HEK293 (cell line): Measurements from ENCODE around the gene CEBPE.

Experiments
- CTCF ChIA-PET: fragments of 350-600 bp; formaldehyde crosslinking; extraction: SDS; loops from one replicate; lab custom pipeline; 2021; ENCODE audit warnings: antibody characterized with exemption; lab: Yijun Ruan, JAX
- POLR2A ChIA-PET: fragments of 300-600 bp; formaldehyde crosslinking; extraction: SDS; loops from one replicate; lab custom pipeline; 2020; ENCODE audit warnings: antibody characterized with exemption, inconsistent platforms; lab: Yijun Ruan, JAX
- H3K27ac ChIP-seq: fragments of 200-500 bp; sonication (Bioruptor generic); 2 replicates; pipeline ENCODE4 v1.5.1; 2014; ENCODE audit warnings: low read depth, low read length, control low read depth, inconsistent platforms; ENCODE audit errors: extremely low read depth
- H3K36me3 ChIP-seq, 2 experiments: fragments of 200-500 bp in 1 of 2; sonication (Bioruptor generic) in 1 of 2; 1 replicate in 1 of 2; 2 replicates in 1 of 2; pipeline ENCODE4 v1.5.1; 2014 to 2017; ENCODE audit warnings: inconsistent platforms in 2 of 2, low read length in 2 of 2; ENCODE audit not compliant: control insufficient read depth in 2 of 2, insufficient read depth in 1 of 2
- H3K4me1 ChIP-seq: fragments of 200-500 bp; sonication (Bioruptor generic); 2 replicates; pipeline ENCODE4 v1.5.1; 2014; ENCODE audit warnings: mild to moderate bottlenecking, low read length, inconsistent platforms; ENCODE audit not compliant: control insufficient read depth, insufficient read depth
- H3K4me3 ChIP-seq: 2 replicates; pipeline ENCODE4 v1.5.1; 2011; ENCODE audit warnings: low read depth, mild to moderate bottlenecking, control low read depth, low read length, moderate library complexity
- H3K9me3 ChIP-seq: fragments of 200-500 bp; sonication (Bioruptor generic); 2 replicates; pipeline ENCODE4 v1.5.1; 2014; ENCODE audit warnings: low read depth, low read length, inconsistent platforms; ENCODE audit not compliant: control insufficient read depth, insufficient read depth
- KLF10 ChIP-seq: fragments of 450-650 bp; IDR thresholded peaks from 2 replicates; pipeline ENCODE4 v1.5.1; 2018; ENCODE audit warnings: missing biosample characterization, mild to moderate bottlenecking, missing genetic modification characterization
- MYNN ChIP-seq: fragments of 450-650 bp; formaldehyde crosslinking; IDR thresholded peaks from 2 replicates; pipeline ENCODE4 v1.5.1; 2016; ENCODE audit warnings: missing biosample characterization, missing genetic modification characterization, borderline replicate concordance
- PBX3 ChIP-seq: sonication (generic); formaldehyde crosslinking; IDR thresholded peaks from 2 replicates; pipeline ENCODE4 v1.8.1; 2022; ENCODE audit warnings: mild to moderate bottlenecking, moderate library complexity, missing genetic modification reagents
- REPIN1 ChIP-seq: fragments of 450-650 bp; formaldehyde crosslinking; IDR thresholded peaks from 2 replicates; pipeline ENCODE4 v1.5.1; 2017; ENCODE audit warnings: missing biosample characterization, missing genetic modification characterization, low read depth
- REST ChIP-seq: fragments of 450-650 bp; formaldehyde crosslinking; IDR thresholded peaks from 2 replicates; pipeline ENCODE4 v1.5.1; 2016; ENCODE audit warnings: missing biosample characterization, missing genetic modification characterization
- SALL2 ChIP-seq: fragments of 450-650 bp; formaldehyde crosslinking; IDR thresholded peaks from 2 replicates; pipeline ENCODE4 v1.5.0; 2017; ENCODE audit warnings: missing biosample characterization, mild to moderate bottlenecking, missing genetic modification characterization, borderline replicate concordance
- YY2 ChIP-seq: fragments of 450-650 bp; formaldehyde crosslinking; IDR thresholded peaks from 2 replicates; pipeline ENCODE4 v1.5.1; 2016; ENCODE audit warnings: missing biosample characterization, missing genetic modification characterization
- ZBTB11 ChIP-seq: fragments of 450-650 bp; formaldehyde crosslinking; conservative IDR thresholded peaks from 2 replicates; pipeline ENCODE4 v1.5.1; 2016; ENCODE audit warnings: low read depth, missing biosample characterization, missing genetic modification characterization
- ZBTB44 ChIP-seq: fragments of 450-650 bp; IDR thresholded peaks from 2 replicates; pipeline ENCODE4 v1.5.1; 2018; ENCODE audit warnings: missing biosample characterization, mild to moderate bottlenecking, missing genetic modification characterization
- ZBTB48 ChIP-seq: fragments of 450-650 bp; formaldehyde crosslinking; IDR thresholded peaks from 2 replicates; pipeline ENCODE4 v1.5.1; 2016; ENCODE audit warnings: missing biosample characterization, missing genetic modification characterization
- ZBTB7A ChIP-seq: fragments of 450-650 bp; formaldehyde crosslinking; IDR thresholded peaks from 2 replicates; pipeline ENCODE4 v1.5.1; 2016; ENCODE audit warnings: low read depth, missing biosample characterization, missing genetic modification characterization
- ZNF121 ChIP-seq: fragments of 450-650 bp; formaldehyde crosslinking; IDR thresholded peaks from 2 replicates; pipeline ENCODE4 v1.5.1; 2016; ENCODE audit warnings: missing biosample characterization, missing genetic modification characterization
- ZNF223 ChIP-seq: fragments of 450-650 bp; formaldehyde crosslinking; IDR thresholded peaks from 2 replicates; pipeline ENCODE4 v1.5.1; 2016; ENCODE audit warnings: missing biosample characterization, missing genetic modification characterization
- ZNF426 ChIP-seq: fragments of 450-650 bp; formaldehyde crosslinking; IDR thresholded peaks from 2 replicates; pipeline ENCODE4 v1.5.1; 2017; ENCODE audit warnings: missing biosample characterization, missing genetic modification characterization, mild to moderate bottlenecking, inconsistent platforms, moderate library complexity
- ZNF514 ChIP-seq: fragments of 450-650 bp; formaldehyde crosslinking; IDR thresholded peaks from 2 replicates; pipeline ENCODE4 v1.5.1; 2016; ENCODE audit warnings: missing biosample characterization, missing genetic modification characterization
- ZNF585B ChIP-seq: fragments of 450-650 bp; formaldehyde crosslinking; IDR thresholded peaks from 2 replicates; pipeline ENCODE4 v1.5.1; 2016; ENCODE audit warnings: missing biosample characterization, missing genetic modification characterization
- ZNF600 ChIP-seq: fragments of 450-650 bp; formaldehyde crosslinking; IDR thresholded peaks from 2 replicates; pipeline ENCODE4 v1.5.1; 2016; ENCODE audit warnings: missing biosample characterization, missing genetic modification characterization
- ZNF664 ChIP-seq: fragments of 450-650 bp; formaldehyde crosslinking; IDR thresholded peaks from 2 replicates; pipeline ENCODE4 v1.5.1; 2016; ENCODE audit warnings: missing biosample characterization, missing genetic modification characterization
- ZNF707 ChIP-seq: fragments of 450-650 bp; formaldehyde crosslinking; IDR thresholded peaks from 2 replicates; pipeline ENCODE4 v1.5.1; 2016; ENCODE audit warnings: missing biosample characterization, missing genetic modification characterization
- ZSCAN16 ChIP-seq: fragments of 450-650 bp; formaldehyde crosslinking; IDR thresholded peaks from 2 replicates; pipeline ENCODE4 v1.5.1; 2016; ENCODE audit warnings: missing biosample characterization, missing genetic modification characterization
- TF ChIP-seq, protein P1 (sequence below): fragments of 450-650 bp; formaldehyde crosslinking; IDR thresholded peaks from 2 replicates; pipeline ENCODE4 v1.5.1; 2016; ENCODE audit warnings: missing biosample characterization, missing genetic modification characterization
- TF ChIP-seq, protein P2 (sequence below): fragments of 450-650 bp; formaldehyde crosslinking; IDR thresholded peaks from 2 replicates; pipeline ENCODE4 v1.5.1; 2017; ENCODE audit warnings: missing biosample characterization, mild to moderate bottlenecking, missing genetic modification characterization, moderate library complexity

Gene CEBPE

DNA sequence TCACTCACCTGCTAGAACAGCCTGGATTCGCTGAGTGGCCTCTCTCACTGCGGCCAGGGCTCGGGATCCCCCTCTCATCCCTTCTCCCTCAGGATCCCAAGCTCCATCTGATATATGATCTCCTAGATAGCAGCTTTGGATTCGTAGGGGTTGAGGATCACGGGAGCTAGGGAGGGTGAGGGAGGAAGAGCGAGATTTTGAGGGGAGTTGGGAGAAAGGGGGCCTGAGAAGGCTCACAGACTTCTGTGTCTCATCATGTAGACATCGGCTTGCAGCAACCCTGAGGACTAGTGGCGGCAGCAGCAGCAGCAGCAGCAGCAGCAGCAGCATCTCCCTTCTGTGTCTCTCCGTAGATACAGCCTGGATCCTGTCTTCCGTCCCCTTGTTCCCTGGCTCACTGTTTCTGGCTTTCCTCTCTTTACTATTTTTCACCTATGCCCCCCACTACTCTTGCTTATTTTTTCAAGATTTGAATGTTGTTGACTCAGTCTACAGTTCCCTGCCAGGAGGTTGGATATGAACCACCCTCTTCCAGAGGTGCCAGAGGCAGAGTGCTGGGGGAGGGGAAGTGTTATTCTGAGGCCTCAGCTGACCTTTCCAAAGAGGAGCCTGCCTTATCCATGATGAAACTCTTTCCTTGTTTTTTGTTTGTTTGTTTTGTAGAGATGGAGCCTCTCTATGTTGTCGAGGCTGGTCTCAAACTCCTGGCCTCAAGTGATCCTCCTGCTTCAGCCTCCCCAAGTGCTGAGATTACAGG, 14.3 kb downstream of the CEBPE start, which contains the start of gene CIROP:
Gene CIROP, minus strand, starts transcription at position 399 of the 757 bp plus-strand sequence. Its CDS starts 69 bp downstream, at position 330.
- H3K4me3 ChIP-seq: no peak within 1 kb of the TSS
- ChIA-PET CTCF (interaction anchor here (0.6 to 0.7 kb wide), 3 partner anchors 8 to 83 kb away, joined by 3 read pairs; no protein-coding TSS in a partner anchor), POLR2A (interaction anchor here (1.9 kb wide), 1 partner anchor 10 kb away, joined by 8 read pairs; the partner anchor contains the start of genes ACIN1 and C14orf119)
- TF ChIP-seq, protein P1, sequence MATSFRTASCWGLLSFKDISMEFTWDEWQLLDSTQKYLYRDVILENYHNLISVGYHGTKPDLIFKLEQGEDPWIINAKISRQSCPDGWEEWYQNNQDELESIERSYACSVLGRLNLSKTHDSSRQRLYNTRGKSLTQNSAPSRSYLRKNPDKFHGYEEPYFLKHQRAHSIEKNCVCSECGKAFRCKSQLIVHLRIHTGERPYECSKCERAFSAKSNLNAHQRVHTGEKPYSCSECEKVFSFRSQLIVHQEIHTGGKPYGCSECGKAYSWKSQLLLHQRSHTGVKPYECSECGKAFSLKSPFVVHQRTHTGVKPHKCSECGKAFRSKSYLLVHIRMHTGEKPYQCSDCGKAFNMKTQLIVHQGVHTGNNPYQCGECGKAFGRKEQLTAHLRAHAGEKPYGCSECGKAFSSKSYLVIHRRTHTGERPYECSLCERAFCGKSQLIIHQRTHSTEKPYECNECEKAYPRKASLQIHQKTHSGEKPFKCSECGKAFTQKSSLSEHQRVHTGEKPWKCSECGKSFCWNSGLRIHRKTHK (tag by site-specific recombination): no peak
- TF ChIP-seq ZNF426: no peak
- TF ChIP-seq ZNF514 (tag by site-specific recombination): no peak
- TF ChIP-seq SALL2 (tag by site-specific recombination): no peak
- TF ChIP-seq ZNF707 (tag by site-specific recombination): no peak
- no peak for TF ChIP-seq ZSCAN16 (tag by site-specific recombination)
- TF ChIP-seq KLF10: no peak
- no peak for TF ChIP-seq ZBTB7A
- no peak for TF ChIP-seq YY2 (tag by site-specific recombination)
- no peak for TF ChIP-seq REPIN1
- no peak for TF ChIP-seq PBX3 (CRISPR knock-in tag)
- TF ChIP-seq ZBTB11 (tag by site-specific recombination): no peak
- no peak for TF ChIP-seq REST
- TF ChIP-seq ZNF223: no peak
- no peak for TF ChIP-seq ZNF664
- TF ChIP-seq MYNN: no peak
- TF ChIP-seq ZBTB44 (tag by site-specific recombination): no peak
- no peak for TF ChIP-seq ZNF585B (tag by site-specific recombination)
- TF ChIP-seq, protein P2, sequence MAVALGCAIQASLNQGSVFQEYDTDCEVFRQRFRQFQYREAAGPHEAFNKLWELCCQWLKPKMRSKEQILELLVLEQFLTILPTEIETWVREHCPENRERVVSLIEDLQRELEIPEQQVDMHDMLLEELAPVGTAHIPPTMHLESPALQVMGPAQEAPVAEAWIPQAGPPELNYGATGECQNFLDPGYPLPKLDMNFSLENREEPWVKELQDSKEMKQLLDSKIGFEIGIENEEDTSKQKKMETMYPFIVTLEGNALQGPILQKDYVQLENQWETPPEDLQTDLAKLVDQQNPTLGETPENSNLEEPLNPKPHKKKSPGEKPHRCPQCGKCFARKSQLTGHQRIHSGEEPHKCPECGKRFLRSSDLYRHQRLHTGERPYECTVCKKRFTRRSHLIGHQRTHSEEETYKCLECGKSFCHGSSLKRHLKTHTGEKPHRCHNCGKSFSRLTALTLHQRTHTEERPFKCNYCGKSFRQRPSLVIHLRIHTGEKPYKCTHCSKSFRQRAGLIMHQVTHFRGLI: no peak
- TF ChIP-seq ZNF600 (tag by site-specific recombination): no peak
- no peak for TF ChIP-seq ZBTB48 (tag by site-specific recombination)
- no peak for TF ChIP-seq ZNF121

More for the DNA sequence above, 14.3 kb downstream of the CEBPE start, which contains the start of gene CIROP:
- H3K4me1 ChIP-seq: peaks cover 4% of the 10 kb centered on the region
- no peaks in the 10 kb centered on the region for H3K9me3 ChIP-seq
- H3K27ac ChIP-seq: no peak within 1 kb of the TSS
- no peaks in the 10 kb centered on the region for H3K36me3 ChIP-seq
